Stimulated activated CD4-positive, alpha-beta T cell treated with anti-CD3 and anti-CD28 coated beads, Interleukin-1b, Interleukin-23, amount 100 ng/mL, for 1 hour (primary cell): ENCODE measurements around the gene EDEM2.
A peak's percentile ranks its signal among the peaks of the same experiment; 100 is the strongest.
"Not testable (repeated sequence)": the region's sequence is repeated elsewhere in the genome, so short reads cannot be mapped to it uniquely, and the experiment has no call there.

Source experiments
- DNase-seq, 2 donors: peaks; one replicate each; pipeline ENCODE4 v3.0.0-alpha.2; 2020; ENCODE audit warnings: low read depth in 2 of 2

Gene EDEM2

GRCh38 chr20:35146920-35147574 lies at the start of gene EDEM2:
Gene EDEM2, minus strand, starts transcription at chr20:35147336. Its CDS starts 78 bp downstream, at chr20:35147258.
- peak; percentile 77 to 83 for DNase-seq

- DNase-seq: no peak
These were observed 49.2 kb upstream of the EDEM2 start for GRCh38 chr20:35196313-35196712.

- DNase-seq: not testable (repeated sequence)
These were observed 46.1 kb upstream of the EDEM2 start for GRCh38 chr20:35193031-35193791.

GRCh38 chr20:35192118-35192872 lies 45.2 kb upstream of the EDEM2 start:
- no peak for DNase-seq

GRCh38 chr20:35191419-35192117 lies 44.4 kb upstream of the EDEM2 start:
- no peak for DNase-seq

GRCh38 chr20:35190556-35190955 lies 43.4 kb upstream of the EDEM2 start:
- DNase-seq: no peak

GRCh38 chr20:35189223-35189622 lies 42.1 kb upstream of the EDEM2 start:
- not testable (repeated sequence) for DNase-seq

- no peak for DNase-seq
These were observed 40.6 kb upstream of the EDEM2 start for GRCh38 chr20:35187584-35188190.

GRCh38 chr20:35186691-35187289 lies 39.7 kb upstream of the EDEM2 start:
- DNase-seq: not testable (repeated sequence)

GRCh38 chr20:35181731-35182130 lies 34.6 kb upstream of the EDEM2 start:
- no peak for DNase-seq

- no peak for DNase-seq
These were observed 33.1 kb upstream of the EDEM2 start for GRCh38 chr20:35180266-35180665.

GRCh38 chr20:35179292-35180212 lies 32.4 kb upstream of the EDEM2 start:
- DNase-seq: no peak

- DNase-seq: no peak
These were observed 29.0 kb upstream of the EDEM2 start for GRCh38 chr20:35176132-35176531.

GRCh38 chr20:35174458-35175216 lies 27.5 kb upstream of the EDEM2 start:
- DNase-seq: no peak

- no peak for DNase-seq
These were observed 26.5 kb upstream of the EDEM2 start for GRCh38 chr20:35173576-35174192.

- no peak for DNase-seq
These were observed 25.3 kb upstream of the EDEM2 start for GRCh38 chr20:35172434-35172806.

GRCh38 chr20:35171753-35172433 lies 24.8 kb upstream of the EDEM2 start, which contains the start of gene PROCR:
Gene PROCR, plus strand, starts transcription at chr20:35172072. Its CDS starts 83 bp downstream, at chr20:35172155.
- DNase-seq: no peak

- DNase-seq: no peak
These were observed 24.3 kb upstream of the EDEM2 start for GRCh38 chr20:35171438-35171752.
